Hepatocyte (in vitro differentiated cells): ENCODE data around the gene ZFR2.

Experiments used
- CTCF ChIP-seq: fragments of 200-600 bp; sonication (generic); IDR thresholded peaks from 2 replicates; pipeline ENCODE4 v1.5.1; 2016; ENCODE audit warnings: antibody characterized with exemption, mild to moderate bottlenecking; ENCODE audit not compliant: poor library complexity
- EZH2 ChIP-seq: fragments of 200-600 bp; sonication (generic); IDR thresholded peaks from 2 replicates; pipeline ENCODE4 v1.6.1; 2016; ENCODE audit warnings: antibody characterized with exemption, mild to moderate bottlenecking, borderline replicate concordance
- EZH2phosphoT487 ChIP-seq: fragments of 200-600 bp; sonication (generic); IDR thresholded peaks from one replicate; pipeline ENCODE4 v1.6.1; 2018; ENCODE audit warnings: antibody characterized with exemption, mild to moderate bottlenecking, low read depth, moderate library complexity; ENCODE audit not compliant: unreplicated experiment, severe bottlenecking

GRCh38 chr19:3835055-3835435 lies 33.8 kb downstream of the ZFR2 start:
- TF ChIP-seq EZH2 (no peak), CTCF (no peak), EZH2phosphoT487 (no peak)
